ENCODE data around the gene NOL4. TPM values are rescaled to one million over a fixed set of nuclear protein-coding genes. Genes with fewer than 3 reads are reported as not detected.

NOL4 gene
- total RNA-seq, 1 experiment from 2014 or later = not detected

GRCh38 chr18:34225218-34225553 is 473 bp upstream of the NOL4 start:
- H3K4me2 ChIP-seq (ENCODE audit: low read length) = no peak overlapping the region
- RAD21 ChIA-PET (ENCODE audit: low non-redundant PET in 1 of 2, low total read pairs in 2 of 2, uncharacterized antibody in 2 of 2, unreplicated experiment in 2 of 2) = no interaction called here

More at GRCh38 chr18:34225218-34225553, 473 bp upstream of the NOL4 start:
- no peaks in the 10 kb centered on the region for H3K79me2 ChIP-seq (ENCODE audit: insufficient read depth, low read length)
- H3K9me3 ChIP-seq (ENCODE audit: control insufficient read depth in 1 of 2, insufficient read depth in 1 of 2, low read depth in 1 of 2, low read length in 2 of 2) = peaks cover 0 to 34% of the 10 kb centered on the region in 2 experiments; a peak in 2 of 4 replicates
- no peaks in the 10 kb centered on the region for H3K27me3 ChIP-seq (ENCODE audit: insufficient read depth, low read length)
- H2AFZ ChIP-seq (ENCODE audit: low read depth, low read length, poor library complexity, severe bottlenecking) = no peak overlapping the region
- POLR2A ChIA-PET = no interaction called here
- CTCF ChIA-PET = no interaction called here
- intact Hi-C loops (cut with micrococcal nuclease) = no loop called here
- no peak overlapping the region for H3K4me3 ChIP-seq (replicated peaks in 1 of 2; ENCODE audit: low read depth in 1 of 2, low read length in 2 of 2)
- no peaks in the 10 kb centered on the region for H4K20me1 ChIP-seq (ENCODE audit: insufficient read depth)
- DNase-seq (ENCODE audit: low read depth, low spot score) (no peak), ATAC-seq (no peak)
- no TSS peak for BruUV-seq (replicated peaks)
- no peak overlapping the region for H3K9ac ChIP-seq (ENCODE audit: low read length)
- no peak for TF ChIP-seq SP1 (IDR thresholded peaks at IDR 0.05; ENCODE audit: low read depth)
- no peak for TF ChIP-seq ELF1 (IDR thresholded peaks at IDR 0.05; ENCODE audit: borderline replicate concordance, low read depth)
- TF ChIP-seq SIN3A (IDR thresholded peaks at IDR 0.05; ENCODE audit: low read depth) = no peak
- TF ChIP-seq, protein P1, sequence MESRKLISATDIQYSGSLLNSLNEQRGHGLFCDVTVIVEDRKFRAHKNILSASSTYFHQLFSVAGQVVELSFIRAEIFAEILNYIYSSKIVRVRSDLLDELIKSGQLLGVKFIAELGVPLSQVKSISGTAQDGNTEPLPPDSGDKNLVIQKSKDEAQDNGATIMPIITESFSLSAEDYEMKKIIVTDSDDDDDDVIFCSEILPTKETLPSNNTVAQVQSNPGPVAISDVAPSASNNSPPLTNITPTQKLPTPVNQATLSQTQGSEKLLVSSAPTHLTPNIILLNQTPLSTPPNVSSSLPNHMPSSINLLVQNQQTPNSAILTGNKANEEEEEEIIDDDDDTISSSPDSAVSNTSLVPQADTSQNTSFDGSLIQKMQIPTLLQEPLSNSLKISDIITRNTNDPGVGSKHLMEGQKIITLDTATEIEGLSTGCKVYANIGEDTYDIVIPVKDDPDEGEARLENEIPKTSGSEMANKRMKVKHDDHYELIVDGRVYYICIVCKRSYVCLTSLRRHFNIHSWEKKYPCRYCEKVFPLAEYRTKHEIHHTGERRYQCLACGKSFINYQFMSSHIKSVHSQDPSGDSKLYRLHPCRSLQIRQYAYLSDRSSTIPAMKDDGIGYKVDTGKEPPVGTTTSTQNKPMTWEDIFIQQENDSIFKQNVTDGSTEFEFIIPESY (IDR thresholded peaks at IDR 0.05; ENCODE audit: extremely low read depth, insufficient replicate concordance, low read length) = no peak
- TF ChIP-seq, protein P2, sequence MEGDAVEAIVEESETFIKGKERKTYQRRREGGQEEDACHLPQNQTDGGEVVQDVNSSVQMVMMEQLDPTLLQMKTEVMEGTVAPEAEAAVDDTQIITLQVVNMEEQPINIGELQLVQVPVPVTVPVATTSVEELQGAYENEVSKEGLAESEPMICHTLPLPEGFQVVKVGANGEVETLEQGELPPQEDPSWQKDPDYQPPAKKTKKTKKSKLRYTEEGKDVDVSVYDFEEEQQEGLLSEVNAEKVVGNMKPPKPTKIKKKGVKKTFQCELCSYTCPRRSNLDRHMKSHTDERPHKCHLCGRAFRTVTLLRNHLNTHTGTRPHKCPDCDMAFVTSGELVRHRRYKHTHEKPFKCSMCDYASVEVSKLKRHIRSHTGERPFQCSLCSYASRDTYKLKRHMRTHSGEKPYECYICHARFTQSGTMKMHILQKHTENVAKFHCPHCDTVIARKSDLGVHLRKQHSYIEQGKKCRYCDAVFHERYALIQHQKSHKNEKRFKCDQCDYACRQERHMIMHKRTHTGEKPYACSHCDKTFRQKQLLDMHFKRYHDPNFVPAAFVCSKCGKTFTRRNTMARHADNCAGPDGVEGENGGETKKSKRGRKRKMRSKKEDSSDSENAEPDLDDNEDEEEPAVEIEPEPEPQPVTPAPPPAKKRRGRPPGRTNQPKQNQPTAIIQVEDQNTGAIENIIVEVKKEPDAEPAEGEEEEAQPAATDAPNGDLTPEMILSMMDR (IDR thresholded peaks at IDR 0.05 in 2 of 3, conservative IDR thresholded peaks at IDR 0.05 in 1 of 3; ENCODE audit: borderline replicate concordance in 1 of 3, insufficient read depth in 1 of 3, low read depth in 2 of 3, low read length in 2 of 3) = no peak
- no peak for TF ChIP-seq ATF3 (IDR thresholded peaks at IDR 0.05)
- TF ChIP-seq SRF (IDR thresholded peaks at IDR 0.05; ENCODE audit: low read depth) = no peak
- TF ChIP-seq, protein P3, sequence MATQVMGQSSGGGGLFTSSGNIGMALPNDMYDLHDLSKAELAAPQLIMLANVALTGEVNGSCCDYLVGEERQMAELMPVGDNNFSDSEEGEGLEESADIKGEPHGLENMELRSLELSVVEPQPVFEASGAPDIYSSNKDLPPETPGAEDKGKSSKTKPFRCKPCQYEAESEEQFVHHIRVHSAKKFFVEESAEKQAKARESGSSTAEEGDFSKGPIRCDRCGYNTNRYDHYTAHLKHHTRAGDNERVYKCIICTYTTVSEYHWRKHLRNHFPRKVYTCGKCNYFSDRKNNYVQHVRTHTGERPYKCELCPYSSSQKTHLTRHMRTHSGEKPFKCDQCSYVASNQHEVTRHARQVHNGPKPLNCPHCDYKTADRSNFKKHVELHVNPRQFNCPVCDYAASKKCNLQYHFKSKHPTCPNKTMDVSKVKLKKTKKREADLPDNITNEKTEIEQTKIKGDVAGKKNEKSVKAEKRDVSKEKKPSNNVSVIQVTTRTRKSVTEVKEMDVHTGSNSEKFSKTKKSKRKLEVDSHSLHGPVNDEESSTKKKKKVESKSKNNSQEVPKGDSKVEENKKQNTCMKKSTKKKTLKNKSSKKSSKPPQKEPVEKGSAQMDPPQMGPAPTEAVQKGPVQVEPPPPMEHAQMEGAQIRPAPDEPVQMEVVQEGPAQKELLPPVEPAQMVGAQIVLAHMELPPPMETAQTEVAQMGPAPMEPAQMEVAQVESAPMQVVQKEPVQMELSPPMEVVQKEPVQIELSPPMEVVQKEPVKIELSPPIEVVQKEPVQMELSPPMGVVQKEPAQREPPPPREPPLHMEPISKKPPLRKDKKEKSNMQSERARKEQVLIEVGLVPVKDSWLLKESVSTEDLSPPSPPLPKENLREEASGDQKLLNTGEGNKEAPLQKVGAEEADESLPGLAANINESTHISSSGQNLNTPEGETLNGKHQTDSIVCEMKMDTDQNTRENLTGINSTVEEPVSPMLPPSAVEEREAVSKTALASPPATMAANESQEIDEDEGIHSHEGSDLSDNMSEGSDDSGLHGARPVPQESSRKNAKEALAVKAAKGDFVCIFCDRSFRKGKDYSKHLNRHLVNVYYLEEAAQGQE (IDR thresholded peaks at IDR 0.05; ENCODE audit: low read depth) = no peak
- TF ChIP-seq RAD21 (IDR thresholded peaks at IDR 0.05; ENCODE audit: low read depth) = no peak
- no peak for TF ChIP-seq CBX3 (IDR thresholded peaks at IDR 0.05; ENCODE audit: low read depth)
- TF ChIP-seq CEBPB (IDR thresholded peaks at IDR 0.05; ENCODE audit: low read depth) = no peak
- TF ChIP-seq ZNF274 (IDR thresholded peaks at IDR 0.05; ENCODE audit: low read depth, low read length) = no peak
- TF ChIP-seq ZFX (IDR thresholded peaks at IDR 0.05) = no peak
- no peak for TF ChIP-seq FOSL1 (IDR thresholded peaks at IDR 0.05; ENCODE audit: low read depth)
- no peak for TF ChIP-seq EGR1 (IDR thresholded peaks at IDR 0.05; ENCODE audit: low read depth)
- no peak for TF ChIP-seq POLR2A (IDR thresholded peaks at IDR 0.05; ENCODE audit: borderline replicate concordance, extremely low read depth, insufficient read depth, insufficient read length)
- TF ChIP-seq, protein P4, sequence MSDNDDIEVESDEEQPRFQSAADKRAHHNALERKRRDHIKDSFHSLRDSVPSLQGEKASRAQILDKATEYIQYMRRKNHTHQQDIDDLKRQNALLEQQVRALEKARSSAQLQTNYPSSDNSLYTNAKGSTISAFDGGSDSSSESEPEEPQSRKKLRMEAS (IDR thresholded peaks at IDR 0.05) = no peak
- no peak for TF ChIP-seq TCF7L2 (IDR thresholded peaks at IDR 0.05; ENCODE audit: borderline replicate concordance, extremely low read depth, insufficient read depth, insufficient read length)
- no peaks in the 10 kb centered on the region for H3K36me3 ChIP-seq (ENCODE audit: control insufficient read depth in 1 of 2, insufficient read depth in 2 of 2, low read length in 2 of 2)
- no peaks in the 10 kb centered on the region for H3K4me1 ChIP-seq (ENCODE audit: control insufficient read depth in 1 of 2, insufficient read depth in 2 of 2, low read length in 2 of 2)
- H3K27ac ChIP-seq (ENCODE audit: low read depth, low read length) = no peak overlapping the region
- no peaks in the 10 kb centered on the region for H3K9me2 ChIP-seq (ENCODE audit: insufficient read depth)
